A549 (cell line): Measurements from ENCODE around the gene CRB2. TPM values are rescaled to one million over a fixed set of nuclear protein-coding genes. Genes with fewer than 3 reads are reported as not detected.

Experiments used
- ATAC-seq, 2 experiments: fragments of 200-7000 bp in 1 of 2; fragments of >200 bp in 1 of 2; cut with Nextera tagmentation in 1 of 2; cut with Tn5 transposase in 1 of 2; 3 replicates each; pipeline versions ENCODE4 v1.8.0 to v1.9.1; 2018 to 2020; ENCODE audit warnings: mild to moderate bottlenecking in 1 of 2, moderate library complexity in 1 of 2
- CTCF ChIA-PET: fragments of 300-600 bp; sonication (Branson Sonifier 250); formaldehyde crosslinking; extraction: SDS; loops from one replicate; lab custom pipeline; 2021; ENCODE audit warnings: antibody characterized with exemption, inconsistent platforms; lab: Yijun Ruan, JAX
- POLR2A ChIA-PET: fragments of 350-600 bp; formaldehyde crosslinking; extraction: SDS; loops from one replicate; lab custom pipeline; 2021; ENCODE audit warnings: antibody characterized with exemption, inconsistent platforms; lab: Yijun Ruan, JAX
- DNase-seq, 2 experiments: peaks; one replicate each; pipeline versions ENCODE4 v3.0.0 to v3.0.0-alpha.2; 2011 to 2016; ENCODE audit warnings: low read depth in 1 of 2, low spot score in 1 of 2
- FAIRE-seq: peaks from 2 replicates; lab custom pipeline; 2011; peaks lifted over from hg19 to GRCh38; lab: Jason Lieb, UNC
- H3K27ac ChIP-seq, 2 experiments: fragments of >200 bp; sonication (Bioruptor Twin); formaldehyde crosslinking; 3 replicates each; pipeline ENCODE4 v1.5.1; 2016 to 2017
- H3K4me1 ChIP-seq: fragments of >200 bp; sonication (Bioruptor Twin); formaldehyde crosslinking; 3 replicates; pipeline ENCODE4 v1.6.1; 2016
- H3K4me2 ChIP-seq: fragments of >200 bp; sonication (Bioruptor Twin); formaldehyde crosslinking; 3 replicates; pipeline ENCODE4 v1.6.1; 2016
- H3K4me3 ChIP-seq: fragments of >200 bp; sonication (Bioruptor Twin); formaldehyde crosslinking; 3 replicates; pipeline ENCODE4 v1.5.1; 2016
- H3K9me3 ChIP-seq: fragments of >200 bp; sonication (Bioruptor Twin); formaldehyde crosslinking; 3 replicates; pipeline ENCODE4 v1.6.1; 2016
- CBX2 ChIP-seq: fragments of 200-600 bp; sonication (generic); IDR thresholded peaks from 2 replicates; pipeline ENCODE4 v1.6.1; 2016; ENCODE audit warnings: low read depth, mild to moderate bottlenecking, borderline replicate concordance
- CEBPB ChIP-seq, 2 experiments: fragments of >200 bp in 1 of 2; sonication (Bioruptor Twin) in 1 of 2; formaldehyde crosslinking in 1 of 2; IDR thresholded peaks; 2 replicates each; pipeline ENCODE4 v1.6.1; 2012 to 2016
- EP300 ChIP-seq, 2 experiments: fragments of >200 bp; sonication (Bioruptor Twin); formaldehyde crosslinking; IDR thresholded peaks; 2 replicates in 1 of 2; 3 replicates in 1 of 2; pipeline ENCODE4 v1.6.1; 2016 to 2017
- FOSB ChIP-seq: fragments of 250-450 bp; sonication (Bioruptor Pico); IDR thresholded peaks from 2 replicates; pipeline ENCODE4 v1.5.0; 2020; ENCODE audit warnings: mild to moderate bottlenecking, moderate library complexity
- FOXS1 ChIP-seq: fragments of 250-450 bp; sonication (Bioruptor Pico); IDR thresholded peaks from 2 replicates; pipeline ENCODE4 v1.5.0; 2020; ENCODE audit warnings: mild to moderate bottlenecking, moderate library complexity
- GATA3 ChIP-seq: IDR thresholded peaks from 2 replicates; pipeline ENCODE4 v1.6.1; 2012; ENCODE audit warnings: borderline replicate concordance
- HDAC2 ChIP-seq: fragments of 200-600 bp; sonication (generic); IDR thresholded peaks from 2 replicates; pipeline ENCODE4 v1.6.1; 2016
- HEYL ChIP-seq: fragments of 250-450 bp; sonication (Bioruptor Pico); IDR thresholded peaks from 2 replicates; pipeline ENCODE4 v1.8.0; 2021; ENCODE audit warnings: mild to moderate bottlenecking, moderate library complexity
- HOXB13 ChIP-seq: fragments of 250-450 bp; sonication (Bioruptor Pico); IDR thresholded peaks from 2 replicates; pipeline ENCODE4 v1.5.0; 2020; ENCODE audit warnings: low read depth, mild to moderate bottlenecking, moderate library complexity
- JUN ChIP-seq, 2 experiments: fragments of >200 bp; sonication (Bioruptor Twin); formaldehyde crosslinking; IDR thresholded peaks; 2 replicates in 1 of 2; 3 replicates in 1 of 2; pipeline ENCODE4 v1.6.1; 2016 to 2017
- JUNB ChIP-seq: fragments of >200 bp; sonication (Bioruptor Twin); formaldehyde crosslinking; IDR thresholded peaks from 2 replicates; pipeline ENCODE4 v1.6.1; 2016
- KDM5A ChIP-seq: fragments of 200-600 bp; sonication (generic); IDR thresholded peaks from 2 replicates; pipeline ENCODE4 v1.6.1; 2016; ENCODE audit warnings: antibody characterized with exemption, mild to moderate bottlenecking
- MYC ChIP-seq: IDR thresholded peaks from 2 replicates; pipeline ENCODE4 v1.6.1; 2012; ENCODE audit warnings: mild to moderate bottlenecking, inconsistent platforms, low read length, improper control_type of control experiment, borderline replicate concordance
- NR3C1 ChIP-seq: fragments of >200 bp; sonication (Bioruptor Twin); formaldehyde crosslinking; IDR thresholded peaks from 3 replicates; pipeline ENCODE4 v1.6.1; 2017
- POLR2AphosphoS2 ChIP-seq: conservative IDR thresholded peaks from 2 replicates; pipeline ENCODE4 v1.6.1; 2012; ENCODE audit warnings: low read length, improper control_type of control experiment, inconsistent platforms
- RCOR1 ChIP-seq: fragments of 150-350 bp; IDR thresholded peaks from 2 replicates; pipeline ENCODE4 v1.6.1; 2014; ENCODE audit warnings: antibody characterized with exemption, low read length, low read depth
- TFCP2L1 ChIP-seq: fragments of 250-450 bp; sonication (Bioruptor Pico); IDR thresholded peaks from 2 replicates; pipeline ENCODE4 v1.5.0; 2021; ENCODE audit warnings: mild to moderate bottlenecking
- ZNF302 ChIP-seq: fragments of 250-450 bp; sonication (Bioruptor Pico); IDR thresholded peaks from 2 replicates; pipeline ENCODE4 v1.9.0; 2021; ENCODE audit warnings: inconsistent platforms, mild to moderate bottlenecking, moderate library complexity
- WGBS: methylation state at CpG from one replicate; pipeline ENCODE4 v1.1.6; 2017; ENCODE audit errors: missing lambda C conversion rate; 5-methylcytosine and 5-hydroxymethylcytosine counted together
- polyA plus RNA-seq, 4 experiments: library from polyadenylated mRNA; depleted of rRNA in 3 of 4; stranded (reverse); fragments of >200 nt; fragmentation: RNase III in 1 of 4; extraction: RNeasy Plus Mini Kit Qiagen cat#74134 plus additional on column Dnase treatment in 1 of 4; gene quantifications; 2 replicates in 3 of 4; 3 replicates in 1 of 4; pipeline ENCODE4 v1.2.3, GENCODE V29; 2011 to 2017
- TF ChIP-seq, protein P1 (sequence below): IDR thresholded peaks from 2 replicates; pipeline ENCODE4 v1.6.1; 2012
- TF ChIP-seq, protein P2 (sequence below): fragments of 250-450 bp; sonication (Bioruptor Pico); IDR thresholded peaks from 2 replicates; pipeline ENCODE4 v1.5.0; 2021; ENCODE audit warnings: mild to moderate bottlenecking, moderate library complexity, borderline replicate concordance
- TF ChIP-seq, protein P3 (sequence below): fragments of 150-350 bp; IDR thresholded peaks from 2 replicates; pipeline ENCODE4 v1.6.1; 2014; ENCODE audit warnings: low read depth, mild to moderate bottlenecking, low read length
- TF ChIP-seq, protein P4 (sequence below): fragments of 250-450 bp; sonication (Bioruptor Pico); IDR thresholded peaks from 2 replicates; pipeline ENCODE4 v1.5.0; 2020; ENCODE audit warnings: low read depth, mild to moderate bottlenecking, moderate library complexity
- TF ChIP-seq, protein P5 (sequence below): fragments of >200 bp; sonication (Bioruptor Twin); formaldehyde crosslinking; IDR thresholded peaks from 3 replicates; pipeline ENCODE4 v1.6.1; 2016
- TF ChIP-seq, protein P6 (sequence below): fragments of >200 bp; sonication (Bioruptor Twin); formaldehyde crosslinking; IDR thresholded peaks from 3 replicates; pipeline ENCODE4 v1.5.1; 2016
- TF ChIP-seq, protein P7 (sequence below): IDR thresholded peaks from 2 replicates; pipeline ENCODE4 v1.6.1; 2012

Gene CRB2
- polyA plus RNA-seq, 2 of the 4 experiments (the other 2 are of a cell fraction) = 0.01 to 0.05 TPM

DNA sequence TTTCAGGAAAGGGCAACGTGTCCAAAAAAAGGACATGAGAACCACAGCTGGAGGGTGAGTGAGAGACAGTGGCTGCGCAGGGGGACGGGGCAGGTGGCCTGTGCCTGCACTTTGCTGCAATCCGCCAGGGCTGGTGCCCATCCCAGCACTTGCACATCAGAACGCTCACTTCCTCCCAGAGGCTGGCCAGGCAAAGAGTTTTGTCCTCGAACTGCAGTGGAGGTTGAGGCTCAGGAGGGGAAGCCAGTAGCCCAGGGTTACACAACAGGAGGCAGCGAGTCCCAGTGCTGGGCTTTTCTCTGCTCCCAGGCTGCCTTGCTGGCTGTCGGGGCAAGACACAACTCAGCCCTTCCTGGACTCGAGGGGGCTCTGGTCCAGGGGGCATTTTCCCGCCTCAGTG lies 33.1 kb downstream of the CRB2 start:
- CTCF ChIA-PET = interaction anchor here (7.3 to 12.5 kb wide), 2 partner anchors 9 to 34 kb away, joined by 58 to 130 read pairs; partner anchors contain the start of gene CRB2
- no peak overlapping the region for H3K27ac ChIP-seq
- no peak overlapping the region for H3K4me3 ChIP-seq
- ATAC-seq = no peak
- TF ChIP-seq RCOR1 (no peak), HOXB13 (CRISPR knock-in tag) (no peak), POLR2AphosphoS2 (no peak), MYC (no peak), EP300 (IDR thresholded peaks at IDR 0.05) (no peak), CEBPB (IDR thresholded peaks at IDR 0.05) (no peak), FOSB (no peak), FOXS1 (CRISPR knock-in tag) (no peak), JUNB (no peak), KDM5A (no peak), ZNF302 (CRISPR knock-in tag) (no peak), JUN (IDR thresholded peaks at IDR 0.05) (no peak)
- TF ChIP-seq, protein P1, sequence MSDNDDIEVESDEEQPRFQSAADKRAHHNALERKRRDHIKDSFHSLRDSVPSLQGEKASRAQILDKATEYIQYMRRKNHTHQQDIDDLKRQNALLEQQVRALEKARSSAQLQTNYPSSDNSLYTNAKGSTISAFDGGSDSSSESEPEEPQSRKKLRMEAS = no peak
- TF ChIP-seq, protein P2, sequence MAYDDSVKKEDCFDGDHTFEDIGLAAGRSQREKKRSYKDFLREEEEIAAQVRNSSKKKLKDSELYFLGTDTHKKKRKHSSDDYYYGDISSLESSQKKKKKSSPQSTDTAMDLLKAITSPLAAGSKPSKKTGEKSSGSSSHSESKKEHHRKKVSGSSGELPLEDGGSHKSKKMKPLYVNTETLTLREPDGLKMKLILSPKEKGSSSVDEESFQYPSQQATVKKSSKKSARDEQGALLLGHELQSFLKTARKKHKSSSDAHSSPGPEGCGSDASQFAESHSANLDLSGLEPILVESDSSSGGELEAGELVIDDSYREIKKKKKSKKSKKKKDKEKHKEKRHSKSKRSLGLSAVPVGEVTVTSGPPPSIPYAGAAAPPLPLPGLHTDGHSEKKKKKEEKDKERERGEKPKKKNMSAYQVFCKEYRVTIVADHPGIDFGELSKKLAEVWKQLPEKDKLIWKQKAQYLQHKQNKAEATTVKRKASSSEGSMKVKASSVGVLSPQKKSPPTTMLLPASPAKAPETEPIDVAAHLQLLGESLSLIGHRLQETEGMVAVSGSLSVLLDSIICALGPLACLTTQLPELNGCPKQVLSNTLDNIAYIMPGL (CRISPR knock-in tag) = no peak
- TF ChIP-seq, protein P3, sequence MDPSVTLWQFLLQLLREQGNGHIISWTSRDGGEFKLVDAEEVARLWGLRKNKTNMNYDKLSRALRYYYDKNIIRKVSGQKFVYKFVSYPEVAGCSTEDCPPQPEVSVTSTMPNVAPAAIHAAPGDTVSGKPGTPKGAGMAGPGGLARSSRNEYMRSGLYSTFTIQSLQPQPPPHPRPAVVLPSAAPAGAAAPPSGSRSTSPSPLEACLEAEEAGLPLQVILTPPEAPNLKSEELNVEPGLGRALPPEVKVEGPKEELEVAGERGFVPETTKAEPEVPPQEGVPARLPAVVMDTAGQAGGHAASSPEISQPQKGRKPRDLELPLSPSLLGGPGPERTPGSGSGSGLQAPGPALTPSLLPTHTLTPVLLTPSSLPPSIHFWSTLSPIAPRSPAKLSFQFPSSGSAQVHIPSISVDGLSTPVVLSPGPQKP = no peak
- TF ChIP-seq, protein P4, sequence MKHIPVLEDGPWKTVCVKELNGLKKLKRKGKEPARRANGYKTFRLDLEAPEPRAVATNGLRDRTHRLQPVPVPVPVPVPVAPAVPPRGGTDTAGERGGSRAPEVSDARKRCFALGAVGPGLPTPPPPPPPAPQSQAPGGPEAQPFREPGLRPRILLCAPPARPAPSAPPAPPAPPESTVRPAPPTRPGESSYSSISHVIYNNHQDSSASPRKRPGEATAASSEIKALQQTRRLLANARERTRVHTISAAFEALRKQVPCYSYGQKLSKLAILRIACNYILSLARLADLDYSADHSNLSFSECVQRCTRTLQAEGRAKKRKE (CRISPR knock-in tag) = no peak
- POLR2A ChIA-PET = no interaction called here
- FAIRE-seq = no peak
- DNase-seq = no peak
- no peaks in the 10 kb centered on the region for H3K4me1 ChIP-seq
- 71% methylated on average over 10 of the region's 10 CpGs for WGBS
- H3K9me3 ChIP-seq = no peaks in the 10 kb centered on the region; the same call in 2 of the 3 replicates
- no peak overlapping the region for H3K4me2 ChIP-seq

DNA sequence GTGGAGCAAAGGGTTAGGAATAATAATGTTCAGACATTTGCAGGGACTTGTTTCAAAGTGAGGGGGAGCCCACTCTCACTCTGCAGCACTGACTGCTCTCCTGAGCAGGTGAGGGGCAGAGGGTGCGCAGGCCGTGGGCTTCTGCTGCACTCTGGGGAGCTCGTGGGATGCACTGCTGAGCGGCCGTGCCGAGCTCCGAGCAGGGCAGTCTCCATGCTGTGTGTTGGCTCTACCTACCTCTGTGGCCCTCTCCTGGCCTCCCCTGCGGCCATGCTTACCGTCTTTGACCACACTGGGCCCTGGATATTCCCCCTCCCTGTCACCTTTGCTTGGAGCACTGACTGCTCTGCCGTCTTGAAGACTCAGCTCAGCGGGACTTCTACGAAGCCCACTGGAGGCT lies 33.7 kb downstream of the CRB2 start:
- Histone ChIP-seq H3K9me3 (no peaks in the 10 kb centered on the region; the same call in 2 of the 3 replicates), H3K4me3 (no peak overlapping the region), H3K4me1 (no peaks in the 10 kb centered on the region), H3K27ac (no peak overlapping the region), H3K4me2 (no peak overlapping the region)
- FAIRE-seq (no peak), DNase-seq (no peak), ATAC-seq (no peak)
- WGBS = 92% methylated on average over 12 of the region's 12 CpGs
- no peak for TF ChIP-seq NR3C1
- TF ChIP-seq GATA3 = no peak
- no peak for TF ChIP-seq EP300 (IDR thresholded peaks at IDR 0.05)
- TF ChIP-seq, protein P5, sequence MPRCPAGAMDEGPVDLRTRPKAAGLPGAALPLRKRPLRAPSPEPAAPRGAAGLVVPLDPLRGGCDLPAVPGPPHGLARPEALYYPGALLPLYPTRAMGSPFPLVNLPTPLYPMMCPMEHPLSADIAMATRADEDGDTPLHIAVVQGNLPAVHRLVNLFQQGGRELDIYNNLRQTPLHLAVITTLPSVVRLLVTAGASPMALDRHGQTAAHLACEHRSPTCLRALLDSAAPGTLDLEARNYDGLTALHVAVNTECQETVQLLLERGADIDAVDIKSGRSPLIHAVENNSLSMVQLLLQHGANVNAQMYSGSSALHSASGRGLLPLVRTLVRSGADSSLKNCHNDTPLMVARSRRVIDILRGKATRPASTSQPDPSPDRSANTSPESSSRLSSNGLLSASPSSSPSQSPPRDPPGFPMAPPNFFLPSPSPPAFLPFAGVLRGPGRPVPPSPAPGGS = no peak
- no peak for TF ChIP-seq HEYL (CRISPR knock-in tag)
- TF ChIP-seq JUN (IDR thresholded peaks at IDR 0.05) = no peak
- TF ChIP-seq, protein P6, sequence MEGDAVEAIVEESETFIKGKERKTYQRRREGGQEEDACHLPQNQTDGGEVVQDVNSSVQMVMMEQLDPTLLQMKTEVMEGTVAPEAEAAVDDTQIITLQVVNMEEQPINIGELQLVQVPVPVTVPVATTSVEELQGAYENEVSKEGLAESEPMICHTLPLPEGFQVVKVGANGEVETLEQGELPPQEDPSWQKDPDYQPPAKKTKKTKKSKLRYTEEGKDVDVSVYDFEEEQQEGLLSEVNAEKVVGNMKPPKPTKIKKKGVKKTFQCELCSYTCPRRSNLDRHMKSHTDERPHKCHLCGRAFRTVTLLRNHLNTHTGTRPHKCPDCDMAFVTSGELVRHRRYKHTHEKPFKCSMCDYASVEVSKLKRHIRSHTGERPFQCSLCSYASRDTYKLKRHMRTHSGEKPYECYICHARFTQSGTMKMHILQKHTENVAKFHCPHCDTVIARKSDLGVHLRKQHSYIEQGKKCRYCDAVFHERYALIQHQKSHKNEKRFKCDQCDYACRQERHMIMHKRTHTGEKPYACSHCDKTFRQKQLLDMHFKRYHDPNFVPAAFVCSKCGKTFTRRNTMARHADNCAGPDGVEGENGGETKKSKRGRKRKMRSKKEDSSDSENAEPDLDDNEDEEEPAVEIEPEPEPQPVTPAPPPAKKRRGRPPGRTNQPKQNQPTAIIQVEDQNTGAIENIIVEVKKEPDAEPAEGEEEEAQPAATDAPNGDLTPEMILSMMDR = no peak
- TF ChIP-seq, protein P1 = no peak
- no peak for TF ChIP-seq HDAC2
- TF ChIP-seq, protein P7, sequence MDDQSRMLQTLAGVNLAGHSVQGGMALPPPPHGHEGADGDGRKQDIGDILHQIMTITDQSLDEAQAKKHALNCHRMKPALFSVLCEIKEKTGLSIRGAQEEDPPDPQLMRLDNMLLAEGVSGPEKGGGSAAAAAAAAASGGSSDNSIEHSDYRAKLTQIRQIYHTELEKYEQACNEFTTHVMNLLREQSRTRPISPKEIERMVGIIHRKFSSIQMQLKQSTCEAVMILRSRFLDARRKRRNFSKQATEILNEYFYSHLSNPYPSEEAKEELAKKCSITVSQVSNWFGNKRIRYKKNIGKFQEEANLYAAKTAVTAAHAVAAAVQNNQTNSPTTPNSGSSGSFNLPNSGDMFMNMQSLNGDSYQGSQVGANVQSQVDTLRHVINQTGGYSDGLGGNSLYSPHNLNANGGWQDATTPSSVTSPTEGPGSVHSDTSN = no peak
- no peak for TF ChIP-seq CBX2
- no peak for TF ChIP-seq TFCP2L1 (CRISPR knock-in tag)
- POLR2A ChIA-PET = no interaction called here
- CTCF ChIA-PET = interaction anchor here (1.0 to 12.5 kb wide), 3 partner anchors 9 to 40 kb away, joined by 3 to 130 read pairs (median 4); partner anchors contain the start of gene CRB2
